Stomach smooth muscle (tissue), 2 donors: Measurements from ENCODE around the gene GRID1.

ENCODE experiments used
- H3K27ac ChIP-seq: one replicate; pipeline ENCODE4 v1.7.0; 2013; ENCODE audit warnings: mild to moderate bottlenecking, low read length, inconsistent platforms
- H3K27me3 ChIP-seq, 2 donors: one replicate each; pipeline ENCODE4 v1.7.0; 2013; ENCODE audit warnings: low read length in 2 of 2; ENCODE audit not compliant: insufficient read depth in 2 of 2, control insufficient read depth in 1 of 2
- H3K36me3 ChIP-seq, 2 donors: one replicate each; pipeline ENCODE4 v1.7.0; 2013; ENCODE audit warnings: low read length in 2 of 2; ENCODE audit not compliant: control insufficient read depth in 2 of 2, insufficient read depth in 2 of 2
- H3K4me1 ChIP-seq: one replicate; pipeline ENCODE4 v1.7.0; 2013; ENCODE audit warnings: low read length; ENCODE audit not compliant: control insufficient read depth, insufficient read depth
- H3K4me3 ChIP-seq, 2 donors: one replicate each; pipeline ENCODE4 v1.7.0; 2013; ENCODE audit warnings: low read length in 2 of 2
- H3K9ac ChIP-seq, 2 donors: one replicate each; pipeline ENCODE4 v1.7.0; 2013; ENCODE audit warnings: low read length in 2 of 2, mild to moderate bottlenecking in 1 of 2
- H3K9me3 ChIP-seq, 2 donors: one replicate each; pipeline ENCODE4 v1.7.0; 2013; ENCODE audit warnings: low read length in 2 of 2; ENCODE audit not compliant: control insufficient read depth in 2 of 2
- donor health status: healthy.
- donor health status: Pancreatic carcinoma.

The GRID1 gene

GRCh38 chr10:86225103-86225782, 141.4 kb downstream of the GRID1 start:
- Histone ChIP-seq H3K4me1 (no peaks in the 10 kb centered on the region), H3K27me3 (no peaks in the 10 kb centered on the region), H3K36me3 (no peaks in the 10 kb centered on the region), H3K9ac (no peak overlapping the region), H3K4me3 (no peak overlapping the region), H3K9me3 (no peaks in the 10 kb centered on the region), H3K27ac (no peak overlapping the region)

- Histone ChIP-seq H3K9ac (no peak overlapping the region), H3K27ac (no peak overlapping the region), H3K9me3 (no peaks in the 10 kb centered on the region), H3K4me1 (no peaks in the 10 kb centered on the region), H3K27me3 (no peaks in the 10 kb centered on the region), H3K4me3 (no peak overlapping the region), H3K36me3 (no peaks in the 10 kb centered on the region)
Measured at GRCh38 chr10:86224354-86225102, 142.1 kb downstream of the GRID1 start.

GRCh38 chr10:86223256-86223655, 143.3 kb downstream of the GRID1 start:
- no peaks in the 10 kb centered on the region for H3K36me3 ChIP-seq
- H3K4me1 ChIP-seq, result no peaks in the 10 kb centered on the region
- no peak overlapping the region for H3K4me3 ChIP-seq
- no peak overlapping the region for H3K9ac ChIP-seq
- no peaks in the 10 kb centered on the region for H3K27me3 ChIP-seq
- H3K27ac ChIP-seq, result no peak overlapping the region
- peaks cover 0 to 3% of the 10 kb centered on the region in 2 donors for H3K9me3 ChIP-seq

- no peaks in the 10 kb centered on the region for H3K36me3 ChIP-seq
- no peak overlapping the region for H3K9ac ChIP-seq
- H3K27me3 ChIP-seq, result no peaks in the 10 kb centered on the region
- H3K4me3 ChIP-seq, result no peak overlapping the region
- no peaks in the 10 kb centered on the region for H3K4me1 ChIP-seq
- H3K27ac ChIP-seq, result no peak overlapping the region
- H3K9me3 ChIP-seq, result peaks cover 0 to 3% of the 10 kb centered on the region in 2 donors
Measured at GRCh38 chr10:86222687-86223086, 143.9 kb downstream of the GRID1 start.

GRCh38 chr10:86222336-86222650, 144.3 kb downstream of the GRID1 start:
- H3K4me1 ChIP-seq, result no peaks in the 10 kb centered on the region
- no peak overlapping the region for H3K4me3 ChIP-seq
- no peaks in the 10 kb centered on the region for H3K36me3 ChIP-seq
- H3K9me3 ChIP-seq, result peaks cover 0 to 3% of the 10 kb centered on the region in 2 donors
- no peak overlapping the region for H3K9ac ChIP-seq
- H3K27me3 ChIP-seq, result no peaks in the 10 kb centered on the region
- no peak overlapping the region for H3K27ac ChIP-seq

- Histone ChIP-seq H3K27ac (no peak overlapping the region), H3K9me3 (peaks cover 0 to 3% of the 10 kb centered on the region in 2 donors), H3K4me1 (no peaks in the 10 kb centered on the region), H3K4me3 (no peak overlapping the region), H3K27me3 (no peaks in the 10 kb centered on the region), H3K36me3 (no peaks in the 10 kb centered on the region), H3K9ac (no peak overlapping the region)
Measured at GRCh38 chr10:86221442-86222335, 144.9 kb downstream of the GRID1 start.

GRCh38 chr10:86220626-86221025, 146.0 kb downstream of the GRID1 start:
- H3K9ac ChIP-seq, result no peak overlapping the region
- H3K4me1 ChIP-seq, result no peaks in the 10 kb centered on the region
- peaks cover 0 to 3% of the 10 kb centered on the region in 2 donors for H3K9me3 ChIP-seq
- H3K27me3 ChIP-seq, result no peaks in the 10 kb centered on the region
- no peak overlapping the region for H3K27ac ChIP-seq
- no peak overlapping the region for H3K4me3 ChIP-seq
- H3K36me3 ChIP-seq, result no peaks in the 10 kb centered on the region

- Histone ChIP-seq H3K9me3 (peaks cover 0 to 3% of the 10 kb centered on the region in 2 donors), H3K9ac (no peak overlapping the region), H3K4me1 (no peaks in the 10 kb centered on the region), H3K4me3 (no peak overlapping the region), H3K27me3 (no peaks in the 10 kb centered on the region), H3K36me3 (no peaks in the 10 kb centered on the region), H3K27ac (no peak overlapping the region)
Measured at GRCh38 chr10:86219271-86219670, 147.3 kb downstream of the GRID1 start.

GRCh38 chr10:86218842-86219241, 147.8 kb downstream of the GRID1 start:
- H3K27me3 ChIP-seq, result no peaks in the 10 kb centered on the region
- H3K4me1 ChIP-seq, result no peaks in the 10 kb centered on the region
- no peak overlapping the region for H3K4me3 ChIP-seq
- H3K27ac ChIP-seq, result no peak overlapping the region
- H3K9me3 ChIP-seq, result peaks cover 0 to 3% of the 10 kb centered on the region in 2 donors
- no peak overlapping the region for H3K9ac ChIP-seq
- no peaks in the 10 kb centered on the region for H3K36me3 ChIP-seq

GRCh38 chr10:86218160-86218559, 148.4 kb downstream of the GRID1 start:
- Histone ChIP-seq H3K9me3 (peaks cover 0 to 3% of the 10 kb centered on the region in 2 donors), H3K27ac (no peak overlapping the region), H3K27me3 (no peaks in the 10 kb centered on the region), H3K4me1 (no peaks in the 10 kb centered on the region), H3K4me3 (no peak overlapping the region), H3K9ac (no peak overlapping the region), H3K36me3 (no peaks in the 10 kb centered on the region)
